ENCODE results near the gene FOXI3.

DNA sequence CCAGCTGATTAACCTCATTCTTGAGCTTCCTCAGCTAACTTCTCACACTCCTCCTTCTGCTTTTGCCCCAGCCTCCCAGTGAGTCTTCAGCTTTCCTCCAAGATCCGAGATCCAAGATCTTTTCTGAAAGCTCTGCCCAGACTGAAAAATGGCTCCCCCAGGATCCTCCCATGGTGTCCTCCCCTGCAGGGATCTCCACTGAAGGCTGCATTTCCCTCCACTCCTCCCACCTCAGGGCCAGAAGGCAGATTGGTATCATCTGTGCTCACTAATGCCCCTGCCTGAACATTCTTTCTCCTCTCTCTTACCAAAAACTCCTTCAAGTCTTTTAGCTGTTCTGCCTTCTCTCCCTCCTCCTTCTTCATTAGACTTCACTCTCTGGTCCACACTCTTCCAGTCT, 6.1 kb upstream of the FOXI3 start:
- TF ChIP-seq, protein P1, sequence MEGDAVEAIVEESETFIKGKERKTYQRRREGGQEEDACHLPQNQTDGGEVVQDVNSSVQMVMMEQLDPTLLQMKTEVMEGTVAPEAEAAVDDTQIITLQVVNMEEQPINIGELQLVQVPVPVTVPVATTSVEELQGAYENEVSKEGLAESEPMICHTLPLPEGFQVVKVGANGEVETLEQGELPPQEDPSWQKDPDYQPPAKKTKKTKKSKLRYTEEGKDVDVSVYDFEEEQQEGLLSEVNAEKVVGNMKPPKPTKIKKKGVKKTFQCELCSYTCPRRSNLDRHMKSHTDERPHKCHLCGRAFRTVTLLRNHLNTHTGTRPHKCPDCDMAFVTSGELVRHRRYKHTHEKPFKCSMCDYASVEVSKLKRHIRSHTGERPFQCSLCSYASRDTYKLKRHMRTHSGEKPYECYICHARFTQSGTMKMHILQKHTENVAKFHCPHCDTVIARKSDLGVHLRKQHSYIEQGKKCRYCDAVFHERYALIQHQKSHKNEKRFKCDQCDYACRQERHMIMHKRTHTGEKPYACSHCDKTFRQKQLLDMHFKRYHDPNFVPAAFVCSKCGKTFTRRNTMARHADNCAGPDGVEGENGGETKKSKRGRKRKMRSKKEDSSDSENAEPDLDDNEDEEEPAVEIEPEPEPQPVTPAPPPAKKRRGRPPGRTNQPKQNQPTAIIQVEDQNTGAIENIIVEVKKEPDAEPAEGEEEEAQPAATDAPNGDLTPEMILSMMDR (IDR thresholded peaks at IDR 0.05; ENCODE audit: low read depth, low read length) = no peak
- no peak for TF ChIP-seq POLR2A (IDR thresholded peaks at IDR 0.05; ENCODE audit: extremely low read depth, insufficient read length)
- TF ChIP-seq, protein P2, sequence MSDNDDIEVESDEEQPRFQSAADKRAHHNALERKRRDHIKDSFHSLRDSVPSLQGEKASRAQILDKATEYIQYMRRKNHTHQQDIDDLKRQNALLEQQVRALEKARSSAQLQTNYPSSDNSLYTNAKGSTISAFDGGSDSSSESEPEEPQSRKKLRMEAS (IDR thresholded peaks at IDR 0.05; ENCODE audit: low read depth, low read length) = no peak
